ENCODE results near the gene XKR7. TPM values are rescaled to one million over a fixed set of nuclear protein-coding genes. Genes with fewer than 3 reads are reported as not detected.

The XKR7 gene
- total RNA-seq, 4 donors from 2014 or later: not detected

- intact Hi-C loops (cut with DNase I): loop anchor here (10.0 kb wide), 1 partner anchor 149 kb away; no protein-coding TSS in a partner anchor
- DNase-seq: no peak
- Histone ChIP-seq H3K27me3 (no peaks in the 10 kb centered on the region), H3K4me1 (peaks cover 1 to 28% (median 4%) of the 10 kb centered on the region in 3 donors), H3K4me3 (no peak overlapping the region), H3K9me3 (peaks cover 0 to 5% (median 0%) of the 10 kb centered on the region in 3 donors), H3K27ac (no peak overlapping the region), H3K36me3 (peaks cover 26 to 82% (median 42%) of the 10 kb centered on the region in 3 donors)
- TF ChIP-seq CTCF (IDR thresholded peaks at IDR 0.05) (no peak), POLR2A (IDR thresholded peaks at IDR 0.05) (no peak)
- WGBS, 2 donors: 65 to 100% methylated on average over 2 to 3 of the region's 4 CpGs
Measured at GRCh38 chr20:31945319-31945718, 22.6 kb upstream of the XKR7 start.

GRCh38 chr20:31945785-31946184 lies 22.2 kb upstream of the XKR7 start:
- Histone ChIP-seq H3K9me3 (peaks cover 0 to 5% (median 0%) of the 10 kb centered on the region in 3 donors), H3K27ac (no peak overlapping the region), H3K27me3 (no peaks in the 10 kb centered on the region), H3K4me1 (peaks cover 6 to 33% (median 9%) of the 10 kb centered on the region in 3 donors), H3K4me3 (no peak overlapping the region), H3K36me3 (peaks cover 26 to 83% (median 42%) of the 10 kb centered on the region in 3 donors)
- WGBS, 2 donors: 74 to 87% methylated on average over 2 to 6 of the region's 6 CpGs
- TF ChIP-seq CTCF (IDR thresholded peaks at IDR 0.05) (no peak), POLR2A (IDR thresholded peaks at IDR 0.05) (no peak)
- no peak for DNase-seq
- intact Hi-C loops (cut with DNase I): loop anchor here (10.0 kb wide), 1 partner anchor 149 kb away; no protein-coding TSS in a partner anchor

GRCh38 chr20:31948008-31948407 lies 19.9 kb upstream of the XKR7 start:
- peaks cover 12 to 37% (median 13%) of the 10 kb centered on the region in 3 donors for H3K4me1 ChIP-seq
- H3K27me3 ChIP-seq: no peaks in the 10 kb centered on the region
- intact Hi-C loops (cut with DNase I): loop anchor here (10.0 kb wide), 1 partner anchor 147 kb away; no protein-coding TSS in a partner anchor
- no peak overlapping the region for H3K4me3 ChIP-seq
- 96 to 100% methylated on average over 2 of the region's 2 CpGs for WGBS, 2 donors
- H3K27ac ChIP-seq: no peak overlapping the region
- DNase-seq: no peak
- TF ChIP-seq CTCF (IDR thresholded peaks at IDR 0.05) (no peak), POLR2A (IDR thresholded peaks at IDR 0.05) (no peak)
- H3K9me3 ChIP-seq: peaks cover 0 to 5% (median 0%) of the 10 kb centered on the region in 3 donors
- peaks cover 26 to 74% (median 34%) of the 10 kb centered on the region in 3 donors for H3K36me3 ChIP-seq

- no peak for TF ChIP-seq POLR2A (IDR thresholded peaks at IDR 0.05)
- Histone ChIP-seq H3K27me3 (peaks cover 0 to 2% (median 0%) of the 10 kb centered on the region in 4 donors), H3K4me3 (peak overlapping the region in 1 of 4 donors; percentile 96), H3K27ac (no peak overlapping the region), H3K4me1 (peaks cover 12 to 28% (median 13%) of the 10 kb centered on the region in 3 donors), H3K9me3 (peaks cover 0 to 5% (median 0%) of the 10 kb centered on the region in 3 donors), H3K36me3 (peaks cover 22 to 53% (median 30%) of the 10 kb centered on the region in 3 donors)
- DNase-seq: no peak
- intact Hi-C loops (cut with DNase I): loop anchor here (5.0 to 10.0 kb wide), 2 partner anchors 98 to 145 kb away; no protein-coding TSS in a partner anchor
- 79 to 83% methylated on average over 7 to 9 of the region's 9 CpGs for WGBS, 2 donors
Measured at GRCh38 chr20:31949877-31950646, 17.9 kb upstream of the XKR7 start.

- Histone ChIP-seq H3K4me3 (peak overlapping the region; percentile 75 to 98 (median 92)), H3K36me3 (peaks cover 11 to 42% (median 19%) of the 10 kb centered on the region in 3 donors), H3K4me1 (peaks cover 12 to 24% (median 13%) of the 10 kb centered on the region in 3 donors), H3K27ac (peak overlapping the region; percentile 81 to 89 (median 84)), H3K27me3 (peaks cover 0 to 12% (median 0%) of the 10 kb centered on the region in 4 donors), H3K9me3 (peaks cover 0 to 5% (median 0%) of the 10 kb centered on the region in 3 donors)
- DNase-seq: no peak
- intact Hi-C loops (cut with DNase I): loop anchor here (5.0 kb wide), 1 partner anchor 99 kb away; no protein-coding TSS in a partner anchor
- WGBS, 2 donors: 5 to 7% methylated on average over 5 of the region's 6 CpGs
- TF ChIP-seq POLR2A (IDR thresholded peaks at IDR 0.05) (no peak), CTCF (IDR thresholded peaks at IDR 0.05) (no peak)
Measured at GRCh38 chr20:31951203-31951529, 16.8 kb upstream of the XKR7 start.

Measured in esophagus squamous epithelium (tissue), 5 donors.